ENCODE results near the gene SH2D7. TPM values are rescaled to one million over a fixed set of nuclear protein-coding genes. Genes with fewer than 3 reads are reported as not detected.

Gene SH2D7
- total RNA-seq, 1 donor from 2014 or later, result not detected

- no peak overlapping the region for H3K27ac ChIP-seq
These were observed 38.3 kb downstream of the SH2D7 start for GRCh38 chr15:78130466-78131294.

GRCh38 chr15:78131295-78132061 lies 39.1 kb downstream of the SH2D7 start, which contains the start of gene CIB2:
Gene CIB2, minus strand, starts transcription at chr15:78131445. Its CDS starts 230 bp downstream, at chr15:78131215.
- peak; percentile 95 for DNase-seq (ENCODE audit: low spot score)
- peaks cover 27% of the 10 kb centered on the region for H3K4me1 Mint-ChIP-seq
- peak within 1 kb of the TSS; percentile 92 for H3K4me3 Mint-ChIP-seq
- H2AFZ ChIP-seq (replicated peaks), result peak within 1 kb of the TSS; percentile 95
- H3K9ac ChIP-seq, result peak within 1 kb of the TSS; percentile 23
- H3K27me3 ChIP-seq, result no peaks in the 10 kb centered on the region
- no peaks in the 10 kb centered on the region for H3K9me3 ChIP-seq (ENCODE audit: low read depth)
- no peaks in the 10 kb centered on the region for H4K20me1 ChIP-seq (ENCODE audit: low read depth)
- H3K27ac ChIP-seq, result no peak within 1 kb of the TSS
- TF ChIP-seq EZH2phosphoT487 (IDR thresholded peaks at IDR 0.05) (no peak), EZH2 (IDR thresholded peaks at IDR 0.05) (no peak), CTCF (IDR thresholded peaks at IDR 0.05) (peak; percentile 68)
- H3K36me3 ChIP-seq, result no peaks in the 10 kb centered on the region
- peak within 1 kb of the TSS; percentile 93 for H3K27ac Mint-ChIP-seq
- H3K27me3 Mint-ChIP-seq (ENCODE audit: insufficient read depth, low read depth), result peaks cover 2% of the 10 kb centered on the region
- H3K9me3 Mint-ChIP-seq, result no peaks in the 10 kb centered on the region
- peaks cover 12% of the 10 kb centered on the region for H3K4me1 ChIP-seq
- peak within 1 kb of the TSS; percentile 59 for H3K4me3 ChIP-seq
- no peaks in the 10 kb centered on the region for H3K36me3 Mint-ChIP-seq
- peak within 1 kb of the TSS; percentile 87 for H3K4me2 ChIP-seq
- no peaks in the 10 kb centered on the region for H3K79me2 ChIP-seq (ENCODE audit: low read depth)
- H3F3A ChIP-seq (ENCODE audit: low read depth), result peaks cover 24% of the 10 kb centered on the region

More at GRCh38 chr15:78130466-78131294, 38.3 kb downstream of the SH2D7 start:
- peak overlapping the region; percentile 84 for H3K4me3 Mint-ChIP-seq
- H3K27me3 ChIP-seq, result no peaks in the 10 kb centered on the region
- H3K36me3 ChIP-seq, result no peaks in the 10 kb centered on the region
- H3K36me3 Mint-ChIP-seq, result no peaks in the 10 kb centered on the region
- no peaks in the 10 kb centered on the region for H4K20me1 ChIP-seq (ENCODE audit: low read depth)
- H2AFZ ChIP-seq (replicated peaks), result peak overlapping the region; percentile 95
- no peaks in the 10 kb centered on the region for H3K9me3 Mint-ChIP-seq
- peaks cover 24% of the 10 kb centered on the region for H3F3A ChIP-seq (ENCODE audit: low read depth)
- H3K9ac ChIP-seq, result no peak overlapping the region
- H3K27ac Mint-ChIP-seq, result peak overlapping the region; percentile 72
- no peaks in the 10 kb centered on the region for H3K9me3 ChIP-seq (ENCODE audit: low read depth)
- H3K4me3 ChIP-seq, result peak overlapping the region; percentile 59
- H3K4me1 ChIP-seq, result peaks cover 12% of the 10 kb centered on the region
- H3K27me3 Mint-ChIP-seq (ENCODE audit: insufficient read depth, low read depth), result peaks cover 2% of the 10 kb centered on the region
- no peaks in the 10 kb centered on the region for H3K79me2 ChIP-seq (ENCODE audit: low read depth)
- H3K4me1 Mint-ChIP-seq, result peaks cover 27% of the 10 kb centered on the region
- no peak for TF ChIP-seq CTCF (IDR thresholded peaks at IDR 0.05)
- peak; percentile 10 for TF ChIP-seq EZH2 (IDR thresholded peaks at IDR 0.05)
- no peak for TF ChIP-seq EZH2phosphoT487 (IDR thresholded peaks at IDR 0.05)
- DNase-seq (ENCODE audit: low spot score), result no peak
- peak overlapping the region; percentile 87 for H3K4me2 ChIP-seq

- H3K36me3 Mint-ChIP-seq, result no peaks in the 10 kb centered on the region
- peaks cover 12% of the 10 kb centered on the region for H3K4me1 ChIP-seq
- no peak overlapping the region for H3K4me2 ChIP-seq
- H3K36me3 ChIP-seq, result no peaks in the 10 kb centered on the region
- H3K27ac ChIP-seq, result no peak overlapping the region
- H3K27me3 Mint-ChIP-seq (ENCODE audit: insufficient read depth, low read depth), result no peaks in the 10 kb centered on the region
- DNase-seq (ENCODE audit: low spot score), result no peak
- H3K27me3 ChIP-seq, result no peaks in the 10 kb centered on the region
- no peaks in the 10 kb centered on the region for H4K20me1 ChIP-seq (ENCODE audit: low read depth)
- no peaks in the 10 kb centered on the region for H3K79me2 ChIP-seq (ENCODE audit: low read depth)
- H2AFZ ChIP-seq (replicated peaks), result no peak overlapping the region
- H3K27ac Mint-ChIP-seq, result no peak overlapping the region
- peaks cover 26% of the 10 kb centered on the region for H3K4me1 Mint-ChIP-seq
- TF ChIP-seq EZH2 (IDR thresholded peaks at IDR 0.05) (no peak), CTCF (IDR thresholded peaks at IDR 0.05) (no peak), EZH2phosphoT487 (IDR thresholded peaks at IDR 0.05) (no peak)
- no peaks in the 10 kb centered on the region for H3K9me3 ChIP-seq (ENCODE audit: low read depth)
- H3F3A ChIP-seq (ENCODE audit: low read depth), result peaks cover 24% of the 10 kb centered on the region
- no peak overlapping the region for H3K4me3 Mint-ChIP-seq
- H3K9me3 Mint-ChIP-seq, result no peaks in the 10 kb centered on the region
- H3K4me3 ChIP-seq, result no peak overlapping the region
- no peak overlapping the region for H3K9ac ChIP-seq
These were observed 41.4 kb downstream of the SH2D7 start for GRCh38 chr15:78133801-78134200.

Data from neural progenitor cell (in vitro differentiated cells).